ENCODE measurements around the gene HMGXB4. TPM values are rescaled to one million over a fixed set of nuclear protein-coding genes. Genes with fewer than 3 reads are reported as not detected.

The HMGXB4 gene
- total and polyA plus RNA-seq, 3 donors from 2014 or later: 26.5 to 63.4 (median 58.7) TPM

- H3K4me3 ChIP-seq: no peak overlapping the region
- TF ChIP-seq POLR2A (IDR thresholded peaks at IDR 0.05): no peak
- TF ChIP-seq CTCF (IDR thresholded peaks at IDR 0.05): no peak
- no peaks in the 10 kb centered on the region for H3K4me1 ChIP-seq
- no peaks in the 10 kb centered on the region for H3K9me3 ChIP-seq
- H3K36me3 ChIP-seq (ENCODE audit: low read depth, missing control alignments): no peaks in the 10 kb centered on the region
- no peaks in the 10 kb centered on the region for H3K27me3 ChIP-seq
- intact Hi-C loops (cut with DNase I; ENCODE audit: low total_unique reads): no loop called here
- DNase-seq: no peak
- no peak overlapping the region for H3K27ac ChIP-seq
- WGBS, 2 donors: 90 to 93% methylated on average over 16 to 18 of the region's 18 CpGs
Observed at GRCh38 chr22:35319244-35319985, 62.1 kb downstream of the HMGXB4 start.

GRCh38 chr22:35322126-35322525 lies 64.8 kb downstream of the HMGXB4 start:
- intact Hi-C loops (cut with DNase I; ENCODE audit: low total_unique reads): no loop called here
- Histone ChIP-seq H3K27ac (no peak overlapping the region), H3K9me3 (no peaks in the 10 kb centered on the region), H3K36me3 (ENCODE audit: low read depth, missing control alignments) (no peaks in the 10 kb centered on the region), H3K4me3 (no peak overlapping the region), H3K4me1 (no peaks in the 10 kb centered on the region), H3K27me3 (no peaks in the 10 kb centered on the region)
- 96 to 99% methylated on average over 7 to 10 of the region's 10 CpGs for WGBS, 2 donors
- no peak for TF ChIP-seq POLR2A (IDR thresholded peaks at IDR 0.05)
- TF ChIP-seq CTCF (IDR thresholded peaks at IDR 0.05): no peak
- DNase-seq: no peak

- 90 to 96% methylated on average over 10 to 15 of the region's 15 CpGs for WGBS, 2 donors
Observed at GRCh38 chr22:35322893-35323292, 65.6 kb downstream of the HMGXB4 start.

GRCh38 chr22:35323305-35323704 lies 66.0 kb downstream of the HMGXB4 start:
- no peaks in the 10 kb centered on the region for H3K36me3 ChIP-seq (ENCODE audit: low read depth, missing control alignments)
- H3K9me3 ChIP-seq: no peaks in the 10 kb centered on the region
- H3K27ac ChIP-seq: no peak overlapping the region
- WGBS, 2 donors: 93 to 96% methylated on average over 9 to 11 of the region's 11 CpGs
- no peak for DNase-seq
- no peak for TF ChIP-seq POLR2A (IDR thresholded peaks at IDR 0.05)
- TF ChIP-seq CTCF (IDR thresholded peaks at IDR 0.05): no peak
- H3K4me1 ChIP-seq: no peaks in the 10 kb centered on the region
- H3K27me3 ChIP-seq: no peaks in the 10 kb centered on the region
- H3K4me3 ChIP-seq: no peak overlapping the region
- intact Hi-C loops (cut with DNase I; ENCODE audit: low total_unique reads): no loop called here

More at GRCh38 chr22:35322893-35323292, 65.6 kb downstream of the HMGXB4 start:
- no peaks in the 10 kb centered on the region for H3K36me3 ChIP-seq (ENCODE audit: low read depth, missing control alignments)
- no peaks in the 10 kb centered on the region for H3K4me1 ChIP-seq
- no peak overlapping the region for H3K27ac ChIP-seq
- no peaks in the 10 kb centered on the region for H3K27me3 ChIP-seq
- no peak for DNase-seq
- intact Hi-C loops (cut with DNase I; ENCODE audit: low total_unique reads): no loop called here
- no peak for TF ChIP-seq CTCF (IDR thresholded peaks at IDR 0.05)
- TF ChIP-seq POLR2A (IDR thresholded peaks at IDR 0.05): no peak
- no peaks in the 10 kb centered on the region for H3K9me3 ChIP-seq
- no peak overlapping the region for H3K4me3 ChIP-seq

GRCh38 chr22:35324067-35324466 lies 66.8 kb downstream of the HMGXB4 start:
- Histone ChIP-seq H3K9me3 (no peaks in the 10 kb centered on the region), H3K36me3 (ENCODE audit: low read depth, missing control alignments) (no peaks in the 10 kb centered on the region), H3K27ac (no peak overlapping the region), H3K27me3 (no peaks in the 10 kb centered on the region), H3K4me3 (no peak overlapping the region), H3K4me1 (no peaks in the 10 kb centered on the region)
- no peak for DNase-seq
- TF ChIP-seq POLR2A (IDR thresholded peaks at IDR 0.05) (no peak), CTCF (IDR thresholded peaks at IDR 0.05) (no peak)
- 77 to 81% methylated on average over 5 of the region's 5 CpGs for WGBS, 2 donors
- intact Hi-C loops (cut with DNase I; ENCODE audit: low total_unique reads): no loop called here

All from testis (tissue), 3 donors.